CD14-positive monocyte (primary cell): ENCODE data around the gene GABBR2. TPM values are rescaled to one million over a fixed set of nuclear protein-coding genes. Genes with fewer than 3 reads are reported as not detected.

Experiments used
- DNase-seq, 3 donors: peaks; one replicate each; pipeline ENCODE4 v3.0.0-alpha.2; 2011 to 2022
- H2AFZ ChIP-seq: 2 replicates; pipeline ENCODE4 v1.6.0; 2012; ENCODE audit warnings: mild to moderate bottlenecking, low read depth, low read length, inconsistent platforms; ENCODE audit not compliant: insufficient read depth, poor library complexity, severe bottlenecking
- H3K27ac ChIP-seq, 2 donors: 1 replicate in 1 of 2; 2 replicates in 1 of 2; pipeline ENCODE4 v1.5.1; 2012 to 2013; ENCODE audit warnings: low read length in 2 of 2, control low read depth in 1 of 2, inconsistent platforms in 1 of 2, low read depth in 1 of 2, mild to moderate bottlenecking in 1 of 2
- H3K27me3 ChIP-seq, 2 donors: one replicate each; pipeline versions ENCODE4 v1.6.0 to v1.6.1; 2011 to 2013; ENCODE audit warnings: low read length in 2 of 2; ENCODE audit not compliant: control insufficient read depth in 2 of 2, insufficient read depth in 2 of 2
- H3K36me3 ChIP-seq, 2 donors: replicated peaks in 1 of 2; 1 replicate in 1 of 2; 2 replicates in 1 of 2; pipeline versions ENCODE4 v1.5.1 to v1.6.1; 2012 to 2013; ENCODE audit warnings: low read length in 2 of 2, control low read depth in 1 of 2, inconsistent platforms in 1 of 2, mild to moderate bottlenecking in 1 of 2; ENCODE audit not compliant: insufficient read depth in 2 of 2, control insufficient read depth in 1 of 2
- H3K4me1 ChIP-seq, 2 donors: 1 replicate in 1 of 2; 2 replicates in 1 of 2; pipeline versions ENCODE4 v1.5.1 to v1.6.1; 2012 to 2013; ENCODE audit warnings: low read length in 2 of 2, control low read depth in 1 of 2, inconsistent platforms in 1 of 2, mild to moderate bottlenecking in 1 of 2, moderate library complexity in 1 of 2; ENCODE audit not compliant: insufficient read depth in 2 of 2, control insufficient read depth in 1 of 2
- H3K4me2 ChIP-seq: replicated peaks from 2 replicates; pipeline ENCODE3; 2012; ENCODE audit warnings: low read length, moderate library complexity, mild to moderate bottlenecking; ENCODE audit not compliant: poor library complexity, severe bottlenecking; ENCODE audit errors: extremely low read depth
- H3K4me3 ChIP-seq, 3 experiments: fragments of 200-600 bp in 1 of 3; sonication (generic) in 1 of 3; replicated peaks in 1 of 3; 1 replicate in 2 of 3; 2 replicates in 1 of 3; pipeline ENCODE4 v1.5.1; 2011 to 2013; ENCODE audit warnings: low read length in 3 of 3, mild to moderate bottlenecking in 3 of 3, control low read depth in 2 of 3, low read depth in 2 of 3, inconsistent platforms in 1 of 3, moderate library complexity in 1 of 3
- H3K79me2 ChIP-seq: 2 replicates; pipeline ENCODE4 v1.6.0; 2012; ENCODE audit warnings: mild to moderate bottlenecking, control low read depth, inconsistent platforms, low read length, moderate library complexity; ENCODE audit not compliant: insufficient read depth
- H3K9ac ChIP-seq: 2 replicates; pipeline ENCODE4 v1.6.0; 2017; ENCODE audit warnings: low read length, mild to moderate bottlenecking; ENCODE audit not compliant: insufficient read depth, poor library complexity, severe bottlenecking
- H3K9me3 ChIP-seq, 2 donors: replicated peaks in 1 of 2; 1 replicate in 1 of 2; 2 replicates in 1 of 2; pipeline versions ENCODE4 v1.5.1 to v1.6.1; 2012 to 2013; ENCODE audit warnings: low read length in 2 of 2, control low read depth in 1 of 2; ENCODE audit not compliant: control insufficient read depth in 1 of 2, insufficient read depth in 1 of 2
- H4K20me1 ChIP-seq: 2 replicates; pipeline ENCODE4 v1.6.0; 2012; ENCODE audit warnings: mild to moderate bottlenecking, low read length, control low read depth, moderate library complexity; ENCODE audit not compliant: insufficient read depth
- H3K27ac Mint-ChIP-seq, 7 donors: one replicate each; pipeline ENCODE4 v1.8.0; 2020; ENCODE audit warnings: mild to moderate bottlenecking in 7 of 7, mixed read lengths in 7 of 7, moderate library complexity in 6 of 7, inconsistent platforms in 2 of 7
- H3K27me3 Mint-ChIP-seq, 3 donors: one replicate each; pipeline ENCODE4 v1.8.0; 2021 to 2022; ENCODE audit warnings: low read depth in 3 of 3, mild to moderate bottlenecking in 3 of 3, mixed read lengths in 3 of 3, moderate library complexity in 3 of 3, inconsistent platforms in 1 of 3
- H3K36me3 Mint-ChIP-seq, 2 donors: one replicate each; pipeline ENCODE4 v1.8.0; 2020; ENCODE audit warnings: mixed read lengths in 2 of 2, inconsistent platforms in 1 of 2, mild to moderate bottlenecking in 1 of 2
- H3K4me1 Mint-ChIP-seq: one replicate; pipeline ENCODE4 v1.8.0; 2020; ENCODE audit warnings: mild to moderate bottlenecking, mixed read lengths
- H3K4me3 Mint-ChIP-seq, 2 donors: one replicate each; pipeline ENCODE4 v1.8.0; 2020; ENCODE audit warnings: mild to moderate bottlenecking in 2 of 2, mixed read lengths in 2 of 2, moderate library complexity in 1 of 2
- H3K9me3 Mint-ChIP-seq, 7 donors: one replicate each; pipeline ENCODE4 v1.8.0; 2020 to 2022; ENCODE audit warnings: mixed read lengths in 7 of 7, mild to moderate bottlenecking in 6 of 7, moderate library complexity in 6 of 7, inconsistent platforms in 2 of 7
- CTCF ChIP-seq: fragments of 200-600 bp; IDR thresholded peaks from one replicate; pipeline ENCODE4 v1.8.0; 2022; ENCODE audit warnings: antibody characterized with exemption, mild to moderate bottlenecking
- WGBS: methylation state at CpG from one replicate; pipeline ENCODE4 v1.1.5; 2013; ENCODE audit warnings: missing lambda C conversion rate; ENCODE audit not compliant: insufficient coverage; 5-methylcytosine and 5-hydroxymethylcytosine counted together
- intact Hi-C, 2 donors: fragments of 100-400 bp; cut with micrococcal nuclease; formaldehyde crosslinking; loops; one replicate each; pipeline versions ENCODE4 v1.15.0 to v1.15.1; 2023
- polyA plus RNA-seq, 3 donors: library from polyadenylated mRNA; depleted of rRNA in 1 of 3; unstranded in 2 of 3; stranded (reverse) in 1 of 3; fragments of 300-500 nt in 2 of 3; fragments of >200 nt in 1 of 3; fragmentation: Illumina TruSeq in 2 of 3; gene quantifications; 1 replicate in 2 of 3; 2 replicates in 1 of 3; pipeline ENCODE4 v1.2.3, GENCODE V29; 2012 to 2021

Gene GABBR2
- polyA plus RNA-seq, 3 donors, result not detected

GRCh38 chr9:98479967-98480847 is 228.5 kb downstream of the GABBR2 start:
- no peak overlapping the region for H3K27ac Mint-ChIP-seq
- H3K79me2 ChIP-seq, result no peaks in the 10 kb centered on the region
- no peak overlapping the region for H2AFZ ChIP-seq
- H3K36me3 ChIP-seq, result no peaks in the 10 kb centered on the region
- no peaks in the 10 kb centered on the region for H3K4me1 Mint-ChIP-seq
- no peak for DNase-seq
- H3K9ac ChIP-seq, result no peak overlapping the region
- H3K4me2 ChIP-seq, result no peak overlapping the region
- no peaks in the 10 kb centered on the region for H3K4me1 ChIP-seq
- no peak overlapping the region for H3K4me3 ChIP-seq
- H3K27ac ChIP-seq, result no peak overlapping the region
- H3K36me3 Mint-ChIP-seq, result no peaks in the 10 kb centered on the region
- H3K9me3 Mint-ChIP-seq, result peaks cover 0 to 5% (median 0%) of the 10 kb centered on the region in 7 donors
- peaks cover 6 to 39% (median 9%) of the 10 kb centered on the region in 3 donors for H3K27me3 Mint-ChIP-seq
- H3K27me3 ChIP-seq, result no peaks in the 10 kb centered on the region
- WGBS, result 100% methylated on average over 2 of the region's 5 CpGs
- H4K20me1 ChIP-seq, result no peaks in the 10 kb centered on the region
- H3K9me3 ChIP-seq, result no peaks in the 10 kb centered on the region
- TF ChIP-seq CTCF, result no peak
- intact Hi-C loops, result no loop called here
- no peak overlapping the region for H3K4me3 Mint-ChIP-seq

- no peaks in the 10 kb centered on the region for H3K27me3 ChIP-seq
- Mint-ChIP-seq H3K27me3 (peaks cover 4 to 38% (median 10%) of the 10 kb centered on the region in 3 donors), H3K4me3 (no peak overlapping the region), H3K36me3 (no peaks in the 10 kb centered on the region), H3K27ac (no peak overlapping the region), H3K4me1 (no peaks in the 10 kb centered on the region), H3K9me3 (peaks cover 0 to 5% (median 0%) of the 10 kb centered on the region in 7 donors)
- no peak overlapping the region for H3K9ac ChIP-seq
- intact Hi-C loops, result no loop called here
- DNase-seq, result no peak
- no peak overlapping the region for H2AFZ ChIP-seq
- no peak overlapping the region for H3K4me3 ChIP-seq
- no peaks in the 10 kb centered on the region for H3K4me1 ChIP-seq
- no peaks in the 10 kb centered on the region for H4K20me1 ChIP-seq
- H3K36me3 ChIP-seq, result no peaks in the 10 kb centered on the region
- TF ChIP-seq CTCF, result no peak
- no peaks in the 10 kb centered on the region for H3K79me2 ChIP-seq
- WGBS, result 94% methylated on average over 6 of the region's 8 CpGs
- H3K4me2 ChIP-seq, result no peak overlapping the region
- H3K9me3 ChIP-seq, result no peaks in the 10 kb centered on the region
- no peak overlapping the region for H3K27ac ChIP-seq
These were observed 229.3 kb downstream of the GABBR2 start for GRCh38 chr9:98479449-98479848.
